ENCODE measurements around the gene ATP6V1B1.

Gene ATP6V1B1

GRCh38 chr2:70988726-70989648 is 53.3 kb downstream of the ATP6V1B1 start:
- H3K4me3 ChIP-seq (ENCODE audit: low read depth, low read length), result no peak overlapping the region
- POLR2A ChIA-PET, result no interaction called here
- no peak for DNase-seq (ENCODE audit: low read depth, low spot score)
- CTCF ChIA-PET, result interaction anchor here (0.7 to 1.0 kb wide), 2 partner anchors 13 to 687 kb away, joined by 3 to 8 read pairs; partner anchors contain the start of gene FAM136A
- TF ChIP-seq CTCF (IDR thresholded peaks at IDR 0.05; ENCODE audit: insufficient read depth, low read length, missing control alignments), result no peak

- no peak for DNase-seq (ENCODE audit: low read depth, low spot score)
- ChIA-PET POLR2A (no interaction called here), CTCF (interaction anchor here (0.6 to 1.3 kb wide), 2 partner anchors 26 to 180 kb away, joined by 3 read pairs; no protein-coding TSS in a partner anchor)
- H3K4me3 ChIP-seq (ENCODE audit: low read depth, low read length), result no peak overlapping the region
- no peak for TF ChIP-seq CTCF (IDR thresholded peaks at IDR 0.05; ENCODE audit: insufficient read depth, low read length, missing control alignments)
These were observed 54.5 kb downstream of the ATP6V1B1 start for GRCh38 chr2:70990216-70990615.

GRCh38 chr2:70991142-70991541 is 55.4 kb downstream of the ATP6V1B1 start:
- DNase-seq (ENCODE audit: low read depth, low spot score), result no peak
- POLR2A ChIA-PET, result no interaction called here
- CTCF ChIA-PET, result interaction anchor here (1.1 to 1.3 kb wide), 3 partner anchors 10 to 27 kb away, joined by 3 to 5 read pairs (median 3); no protein-coding TSS in a partner anchor
- H3K4me3 ChIP-seq (ENCODE audit: low read depth, low read length), result no peak overlapping the region
- no peak for TF ChIP-seq CTCF (IDR thresholded peaks at IDR 0.05; ENCODE audit: insufficient read depth, low read length, missing control alignments)

- no peak for TF ChIP-seq CTCF (IDR thresholded peaks at IDR 0.05; ENCODE audit: insufficient read depth, low read length, missing control alignments)
- ChIA-PET POLR2A (no interaction called here), CTCF (interaction anchor here (0.8 to 1.3 kb wide), 4 partner anchors 10 to 27 kb away, joined by 3 to 5 read pairs (median 4); partner anchors contain the start of gene ANKRD53)
- H3K4me3 ChIP-seq (ENCODE audit: low read depth, low read length), result no peak overlapping the region
- DNase-seq (ENCODE audit: low read depth, low spot score), result no peak
These were observed 56.0 kb downstream of the ATP6V1B1 start for GRCh38 chr2:70991742-70992141.

GRCh38 chr2:70992945-70993853 is 57.5 kb downstream of the ATP6V1B1 start:
- no peak for DNase-seq (ENCODE audit: low read depth, low spot score)
- TF ChIP-seq CTCF (IDR thresholded peaks at IDR 0.05; ENCODE audit: insufficient read depth, low read length, missing control alignments), result no peak
- POLR2A ChIA-PET, result no interaction called here
- CTCF ChIA-PET, result interaction anchor here (1.6 to 2.9 kb wide), 5 partner anchors 9 to 45 kb away, joined by 5 to 21 read pairs (median 10); no protein-coding TSS in a partner anchor
- H3K4me3 ChIP-seq (ENCODE audit: low read depth, low read length), result peak overlapping the region; percentile 83

Measured in AG04449 (cell line).